HepG2 (cell line): ENCODE data around the gene C16orf95. TPM values are rescaled to one million over a fixed set of nuclear protein-coding genes. Genes with fewer than 3 reads are reported as not detected.
A peak's percentile ranks its signal among the peaks of the same experiment; 100 is the strongest.

Source experiments
- AGO2 ChIP-seq: fragments of 200-400 bp; formaldehyde crosslinking; optimal IDR thresholded peaks from 2 replicates; pipeline ENCODE3; 2017; ENCODE audit warnings: mild to moderate bottlenecking, low read depth, low read length, moderate library complexity
- BORCS8-MEF2B ChIP-seq: sonication (generic); formaldehyde crosslinking; IDR thresholded peaks from 2 replicates; pipeline ENCODE4 v1.8.0; 2022; ENCODE audit warnings: mild to moderate bottlenecking, missing genetic modification reagents
- GATAD2A ChIP-seq: IDR thresholded peaks from 2 replicates; pipeline ENCODE4 v1.6.1; 2016
- MZF1 ChIP-seq: sonication (generic); formaldehyde crosslinking; IDR thresholded peaks from 2 replicates; pipeline ENCODE4 v1.8.1; 2023; ENCODE audit warnings: mild to moderate bottlenecking, missing genetic modification reagents, borderline replicate concordance
- NPAS2 ChIP-seq: sonication (generic); formaldehyde crosslinking; IDR thresholded peaks from 2 replicates; pipeline ENCODE4 v1.8.0; 2022; ENCODE audit warnings: mild to moderate bottlenecking, missing genetic modification reagents, borderline replicate concordance
- ZFP36L2 ChIP-seq: sonication (generic); formaldehyde crosslinking; IDR thresholded peaks from 2 replicates; pipeline ENCODE4 v1.4.0; 2020; ENCODE audit warnings: missing genetic modification reagents
- ZGPAT ChIP-seq: IDR thresholded peaks from 2 replicates; pipeline ENCODE4 v1.6.1; 2016; ENCODE audit warnings: mild to moderate bottlenecking
- ZNF207 ChIP-seq: fragments of 450-650 bp; IDR thresholded peaks from 2 replicates; pipeline ENCODE4 v1.6.1; 2016; ENCODE audit warnings: antibody characterized with exemption, borderline replicate concordance
- ZNF326 ChIP-seq: sonication (generic); formaldehyde crosslinking; IDR thresholded peaks from 2 replicates; pipeline ENCODE4 v1.4.0; 2020; ENCODE audit warnings: missing genetic modification reagents, borderline replicate concordance
- ZNF33A ChIP-seq: sonication (generic); formaldehyde crosslinking; IDR thresholded peaks from 2 replicates; pipeline ENCODE4 v1.5.1; 2020; ENCODE audit warnings: missing genetic modification reagents, mild to moderate bottlenecking, moderate library complexity, borderline replicate concordance
- ZNF605 ChIP-seq: sonication (generic); formaldehyde crosslinking; IDR thresholded peaks from 2 replicates; pipeline ENCODE4 v1.8.0; 2022; ENCODE audit warnings: mild to moderate bottlenecking, missing genetic modification reagents
- ZNF609 ChIP-seq: sonication (generic); formaldehyde crosslinking; IDR thresholded peaks from 2 replicates; pipeline ENCODE4 v1.4.0; 2020; ENCODE audit warnings: mild to moderate bottlenecking, missing genetic modification reagents, borderline replicate concordance
- ZNF629 ChIP-seq: sonication (generic); formaldehyde crosslinking; conservative IDR thresholded peaks from 2 replicates; pipeline ENCODE4 v1.5.0; 2020; ENCODE audit warnings: missing genetic modification reagents
- ZNF790 ChIP-seq: sonication (generic); formaldehyde crosslinking; IDR thresholded peaks from 2 replicates; pipeline ENCODE4 v1.8.0; 2022; ENCODE audit warnings: missing genetic modification reagents, mild to moderate bottlenecking, borderline replicate concordance
- polyA plus RNA-seq, 8 experiments: library from polyadenylated mRNA; depleted of rRNA in 3 of 8; stranded (reverse) in 7 of 8; unstranded in 1 of 8; fragments of >200 nt; fragmentation: Illumina TruSeq in 4 of 8; extraction: Trizol in 4 of 8; gene quantifications; 2 replicates each; pipeline versions ENCODE4 v1.2.1 to v1.2.3, GENCODE V29; 2011 to 2016; ENCODE audit warnings: low read depth in 4 of 8, missing spikeins in 1 of 8, mixed read lengths in 1 of 8; ENCODE audit not compliant: insufficient read depth in 1 of 8
- total RNA-seq, 5 experiments: library from RNA; depleted of rRNA; stranded (reverse); fragments of >200 nt; fragmentation: Illumina TruSeq; extraction: Trizol; gene quantifications; 2 replicates each; pipeline ENCODE4 v1.2.3, GENCODE V29; 2016; ENCODE audit warnings: low read depth in 1 of 5
- TF ChIP-seq, protein P1 (sequence below): sonication (generic); formaldehyde crosslinking; IDR thresholded peaks from 2 replicates; pipeline ENCODE4 v1.4.0; 2020; ENCODE audit warnings: mild to moderate bottlenecking, missing genetic modification reagents

C16orf95 gene
- total and polyA plus RNA-seq, 2 of the 13 experiments (the other 11 are each of a cell fraction or from before 2014, with no cell fraction given) = 2.8 to 8.6 TPM

DNA sequence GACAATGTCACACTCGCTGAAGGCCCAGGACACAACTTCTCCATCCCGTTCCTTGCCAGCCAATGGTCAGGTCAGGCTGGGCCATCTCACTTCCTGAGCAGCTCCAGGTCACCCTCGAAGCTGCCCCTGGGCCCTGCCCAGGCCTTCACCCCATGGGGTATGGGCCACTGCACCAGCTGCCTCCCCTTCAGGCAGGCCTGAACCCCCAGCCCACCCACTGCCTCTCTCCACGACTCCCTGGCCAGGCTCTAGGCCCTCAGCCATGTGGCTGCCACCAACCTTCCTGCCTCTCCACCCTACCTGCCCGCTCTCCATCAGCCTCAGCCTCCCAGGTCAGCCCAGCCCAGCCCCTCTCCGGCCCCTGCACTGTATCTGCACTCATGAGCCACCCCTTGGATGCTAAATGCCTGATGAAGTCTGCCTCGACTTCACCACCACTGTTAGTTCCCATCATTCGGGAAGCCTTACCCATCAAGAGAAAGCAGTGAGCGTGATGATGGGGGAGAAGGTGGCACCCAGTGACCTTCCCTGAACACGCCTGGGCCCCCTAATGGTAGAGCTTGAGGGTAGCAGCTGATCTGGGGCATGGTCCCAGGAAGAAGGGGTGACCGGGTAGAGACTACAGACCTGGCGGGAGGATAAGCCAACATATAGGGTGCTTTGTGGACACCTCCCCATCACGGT, 30.9 kb upstream of the C16orf95 start (continued):
- TF ChIP-seq ZNF33A (CRISPR knock-in tag) (no peak), MZF1 (CRISPR knock-in tag) (no peak), NPAS2 (CRISPR knock-in tag) (no peak), BORCS8-MEF2B (CRISPR knock-in tag) (peak; percentile 37; the same call in 1 of the 2 replicates), AGO2 (peak; percentile 95), ZNF326 (CRISPR knock-in tag) (no peak), ZGPAT (no peak), ZNF207 (no peak), ZNF629 (CRISPR knock-in tag) (no peak), ZFP36L2 (CRISPR knock-in tag) (no peak), ZNF605 (CRISPR knock-in tag) (no peak), ZNF790 (no peak), GATAD2A (CRISPR knock-in tag) (no peak), ZNF609 (0 out of 2 replicates have a peak, but pooled peaks have one; percentile 22)
- TF ChIP-seq, protein P1, sequence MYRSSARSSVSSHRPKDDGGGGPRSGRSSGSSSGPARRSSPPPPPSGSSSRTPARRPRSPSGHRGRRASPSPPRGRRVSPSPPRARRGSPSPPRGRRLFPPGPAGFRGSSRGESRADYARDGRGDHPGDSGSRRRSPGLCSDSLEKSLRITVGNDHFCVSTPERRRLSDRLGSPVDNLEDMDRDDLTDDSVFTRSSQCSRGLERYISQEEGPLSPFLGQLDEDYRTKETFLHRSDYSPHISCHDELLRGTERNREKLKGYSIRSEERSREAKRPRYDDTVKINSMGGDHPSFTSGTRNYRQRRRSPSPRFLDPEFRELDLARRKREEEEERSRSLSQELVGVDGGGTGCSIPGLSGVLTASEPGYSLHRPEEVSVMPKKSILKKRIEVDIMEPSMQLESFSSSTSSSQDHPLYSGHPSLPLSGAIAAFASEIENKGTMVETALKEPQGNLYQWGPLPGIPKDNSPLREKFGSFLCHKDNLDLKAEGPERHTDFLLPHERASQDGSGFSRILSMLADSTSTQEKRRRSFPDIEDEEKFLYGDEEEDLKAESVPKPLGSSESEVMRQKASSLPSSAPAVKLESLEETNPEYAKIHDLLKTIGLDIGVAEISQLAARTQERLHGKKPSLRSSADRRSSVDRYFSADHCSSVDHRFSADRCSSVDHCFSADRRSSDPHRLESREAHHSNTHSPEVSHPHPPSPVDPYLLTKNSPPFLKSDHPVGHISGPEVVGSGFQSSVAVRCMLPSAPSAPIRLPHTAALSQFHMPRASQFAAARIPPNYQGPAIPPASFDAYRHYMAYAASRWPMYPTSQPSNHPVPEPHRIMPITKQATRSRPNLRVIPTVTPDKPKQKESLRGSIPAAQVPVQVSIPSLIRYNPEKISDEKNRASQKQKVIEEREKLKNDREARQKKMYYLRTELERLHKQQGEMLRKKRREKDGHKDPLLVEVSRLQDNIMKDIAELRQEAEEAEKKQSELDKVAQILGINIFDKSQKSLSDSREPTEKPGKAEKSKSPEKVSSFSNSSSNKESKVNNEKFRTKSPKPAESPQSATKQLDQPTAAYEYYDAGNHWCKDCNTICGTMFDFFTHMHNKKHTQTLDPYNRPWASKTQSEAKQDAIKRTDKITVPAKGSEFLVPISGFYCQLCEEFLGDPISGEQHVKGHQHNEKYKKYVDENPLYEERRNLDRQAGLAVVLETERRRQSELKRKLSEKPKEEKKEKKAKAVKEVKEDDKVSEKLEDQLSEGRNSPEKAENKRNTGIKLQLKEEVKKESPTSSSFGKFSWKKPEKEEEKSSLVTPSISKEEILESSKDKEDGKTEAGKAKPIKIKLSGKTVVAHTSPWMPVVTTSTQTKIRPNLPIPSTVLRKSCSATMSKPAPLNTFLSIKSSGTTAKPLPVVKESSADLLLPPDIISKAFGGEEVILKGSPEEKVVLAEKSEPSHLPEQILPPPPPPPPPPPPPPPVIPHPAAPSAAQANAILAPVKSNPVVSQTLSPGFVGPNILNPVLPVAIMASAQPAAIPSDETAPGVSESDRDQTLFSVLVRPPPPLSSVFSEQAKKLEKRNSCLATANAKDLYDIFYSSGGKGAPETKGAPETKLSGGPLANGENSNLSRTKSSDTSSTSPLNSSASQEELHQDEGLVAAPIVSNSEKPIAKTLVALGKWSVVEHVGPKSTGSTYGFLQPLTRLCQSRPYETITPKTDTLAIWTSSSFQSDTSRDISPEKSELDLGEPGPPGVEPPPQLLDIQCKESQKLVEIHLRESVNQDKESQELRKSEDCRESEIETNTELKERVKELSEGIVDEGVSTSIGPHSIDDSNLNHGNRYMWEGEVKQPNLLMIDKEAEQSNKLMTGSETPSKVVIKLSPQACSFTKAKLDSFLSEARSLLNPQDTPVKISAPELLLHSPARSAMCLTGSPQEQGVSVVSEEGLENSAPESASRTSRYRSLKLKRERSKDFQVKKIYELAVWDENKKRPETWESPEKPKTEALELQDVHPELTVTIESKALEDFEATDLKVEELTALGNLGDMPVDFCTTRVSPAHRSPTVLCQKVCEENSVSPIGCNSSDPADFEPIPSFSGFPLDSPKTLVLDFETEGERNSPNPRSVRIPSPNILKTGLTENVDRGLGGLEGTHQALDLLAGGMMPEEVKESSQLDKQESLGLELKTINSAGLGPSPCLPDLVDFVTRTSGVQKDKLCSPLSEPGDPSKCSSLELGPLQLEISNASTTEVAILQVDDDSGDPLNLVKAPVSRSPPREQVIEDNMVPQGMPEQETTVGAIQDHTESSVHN = peak; percentile 50; the same call in 1 of the 2 replicates
